GM19468 (cell line): Measurements from ENCODE around the gene ZSCAN30.
A peak's percentile ranks its signal among the peaks of the same experiment; 100 is the strongest.

Experiments
- ATAC-seq: cut with Tn5 transposase; IDR thresholded peaks from one replicate; pipeline ENCODE4 v1.9.1; 2021; ENCODE audit warnings: mild to moderate bottlenecking, moderate library complexity, moderate number of reproducible peaks; ENCODE audit not compliant: unreplicated experiment; ENCODE audit errors: extremely low read depth

The ZSCAN30 gene

GRCh38 chr18:35290094-35290735 lies at the start of gene ZSCAN30:
ZSCAN30 (minus strand) TSS chr18:35290229; CDS start chr18:35264352, 25,877 bp downstream.
- peak; percentile 80 for ATAC-seq

DNA sequence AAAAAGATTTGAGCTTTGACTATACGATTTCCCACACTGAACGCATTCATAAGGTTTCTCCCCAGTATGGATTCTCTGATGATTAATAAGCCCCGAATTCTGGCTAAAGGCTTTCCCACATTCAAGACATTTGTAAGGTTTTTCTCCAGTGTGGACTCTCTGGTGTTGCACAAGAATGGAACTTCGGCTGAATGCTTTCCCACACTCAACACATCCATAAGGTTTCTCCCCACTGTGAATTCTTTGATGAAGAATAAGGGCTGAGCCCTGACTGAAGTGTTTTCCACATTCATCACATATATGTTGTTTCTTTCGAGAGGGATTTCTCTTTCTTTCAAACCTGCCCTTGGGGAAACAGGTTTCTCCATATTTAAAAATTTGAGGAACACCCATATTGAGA lies 47.3 kb upstream of the ZSCAN30 start:
- no peak for ATAC-seq

DNA sequence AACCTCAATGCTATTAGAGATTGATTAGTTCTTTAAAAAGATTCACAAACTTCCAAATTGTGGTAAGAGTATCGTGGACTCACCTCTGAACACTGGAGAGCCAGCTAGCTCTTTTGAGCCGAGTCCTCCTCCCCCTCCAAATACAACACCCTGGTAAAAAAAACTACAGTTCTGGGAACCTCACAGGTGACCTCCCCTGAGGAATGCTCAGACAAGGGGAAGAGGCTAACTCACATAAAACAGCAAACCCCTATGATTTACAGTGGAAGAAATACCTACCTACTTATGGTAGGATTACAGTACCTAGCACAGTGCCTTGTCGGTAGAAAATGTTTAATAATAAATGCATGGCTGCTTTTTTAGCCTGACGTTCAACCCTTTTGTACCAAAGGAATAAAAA lies 45.8 kb upstream of the ZSCAN30 start:
- ATAC-seq = no peak

GRCh38 chr18:35334821-35335220 lies 44.8 kb upstream of the ZSCAN30 start:
- no peak for ATAC-seq

DNA sequence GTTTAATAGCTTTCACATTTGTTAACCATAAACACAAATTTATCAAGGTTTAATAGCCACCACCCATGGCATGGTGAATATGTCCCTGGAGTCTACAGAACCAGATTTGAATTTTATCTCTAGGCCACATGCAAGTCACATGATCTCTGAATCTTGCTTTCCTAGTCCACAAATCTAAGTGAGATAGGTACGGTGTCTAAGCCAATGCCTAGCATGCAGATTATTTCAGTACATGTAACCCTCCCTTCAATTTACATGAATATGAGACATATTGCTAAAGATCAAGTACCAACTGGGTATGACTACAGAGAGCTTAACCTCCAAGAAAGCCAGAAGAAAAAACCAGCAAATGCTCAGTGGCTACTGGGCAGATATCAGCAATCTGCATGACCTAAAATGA lies 44.2 kb upstream of the ZSCAN30 start:
- no peak for ATAC-seq

- no peak for ATAC-seq
Measured at GRCh38 chr18:35331367-35332087, 41.5 kb upstream of the ZSCAN30 start.

- ATAC-seq = no peak
Measured at GRCh38 chr18:35328868-35329267, 38.8 kb upstream of the ZSCAN30 start.

DNA sequence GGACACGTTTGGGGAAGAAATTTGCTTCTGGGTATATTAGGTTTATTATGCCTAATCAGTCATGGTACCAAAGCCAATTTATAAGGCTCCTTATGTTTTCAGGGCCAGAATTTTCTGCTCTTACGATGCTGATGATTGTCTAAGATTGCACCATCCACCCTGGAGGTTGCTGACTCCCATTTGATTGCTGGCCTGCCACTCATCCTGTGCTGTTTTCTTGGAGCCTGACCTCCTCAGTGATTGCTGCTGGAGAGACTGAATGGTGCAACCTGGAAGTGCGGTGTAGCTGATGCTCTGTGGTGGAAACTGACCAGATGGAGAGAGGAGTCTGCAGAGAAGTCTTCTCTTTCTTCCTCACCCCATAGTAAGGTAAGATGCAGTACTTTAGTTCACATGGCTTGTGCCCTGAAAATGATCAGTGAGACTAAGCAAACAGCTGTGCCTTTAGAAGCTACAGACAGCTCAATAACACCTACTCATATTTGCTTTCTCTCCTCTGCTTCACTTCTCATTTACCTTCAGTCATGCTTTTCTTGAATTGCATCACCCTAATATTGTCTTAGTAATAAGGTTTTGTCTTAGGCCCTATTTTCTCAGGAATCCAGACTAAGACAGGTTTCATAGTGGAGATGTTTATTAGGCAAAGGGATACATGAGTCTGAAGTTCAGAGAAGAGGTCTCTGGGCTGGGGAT lies 36.8 kb upstream of the ZSCAN30 start:
- no peak for ATAC-seq

GRCh38 chr18:35324926-35325655 lies 35.1 kb upstream of the ZSCAN30 start:
- ATAC-seq = no peak

DNA sequence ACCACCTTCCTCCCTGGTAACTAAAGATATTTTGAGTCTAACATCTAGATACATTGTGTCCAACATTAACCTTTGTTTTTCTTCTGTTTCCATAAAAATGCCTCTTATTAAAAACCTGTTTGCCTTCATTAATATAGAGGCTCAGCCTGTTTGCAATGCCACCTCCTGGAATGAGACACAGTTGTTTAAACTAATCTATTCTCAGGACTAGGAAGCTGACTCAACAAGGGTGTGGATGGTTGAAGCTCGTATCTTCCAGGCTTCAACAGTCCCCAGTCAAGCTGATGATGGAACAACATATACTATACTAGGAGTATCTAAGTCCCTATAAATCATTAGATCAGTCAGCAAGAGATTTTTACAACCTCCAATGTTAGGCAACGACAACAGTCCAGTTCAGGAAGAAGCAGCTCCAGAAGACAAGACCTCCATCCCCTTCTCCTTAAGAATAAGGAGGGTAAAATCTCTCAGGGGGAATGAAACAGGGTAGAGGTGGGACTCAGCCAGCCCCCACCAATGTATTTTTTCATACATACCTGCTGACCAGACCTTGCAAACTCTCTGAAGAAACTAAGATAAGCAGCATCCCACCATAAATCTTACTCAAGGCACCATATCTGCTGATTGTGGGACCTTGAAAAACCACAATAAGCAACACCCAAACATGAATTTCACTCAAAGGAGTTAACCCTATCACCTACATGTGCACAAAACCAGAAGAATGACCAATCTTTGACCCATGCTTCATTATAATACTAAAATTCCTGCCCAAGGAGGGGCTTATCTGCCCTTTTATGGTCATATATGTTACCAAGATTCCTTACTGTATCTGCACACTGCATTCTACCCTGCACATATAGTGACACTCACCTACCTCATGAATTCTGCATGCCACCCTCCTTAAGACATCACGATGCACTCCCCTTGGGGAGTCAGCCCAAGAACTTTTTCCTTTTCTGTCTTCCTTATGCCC lies 32.7 kb upstream of the ZSCAN30 start:
- no peak for ATAC-seq

DNA sequence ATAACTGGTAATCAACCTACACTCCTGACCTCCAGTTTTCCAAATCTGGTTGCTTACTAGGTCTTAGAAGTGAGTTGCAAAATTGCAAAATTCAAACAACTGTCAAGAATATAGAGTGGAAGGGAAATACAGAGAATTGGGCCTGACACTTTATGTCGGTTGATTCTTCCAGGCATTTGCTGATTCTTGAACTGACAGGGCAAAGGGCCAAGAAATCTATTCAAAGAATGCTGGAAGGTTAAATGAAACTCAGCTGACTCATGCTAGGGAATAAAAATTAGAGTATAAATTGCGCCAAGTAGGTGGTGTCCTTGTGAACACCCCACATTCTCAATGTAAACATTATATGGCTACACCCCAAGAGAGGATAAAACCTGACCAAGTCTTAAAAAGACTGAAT lies 21.5 kb upstream of the ZSCAN30 start:
- no peak for ATAC-seq

DNA sequence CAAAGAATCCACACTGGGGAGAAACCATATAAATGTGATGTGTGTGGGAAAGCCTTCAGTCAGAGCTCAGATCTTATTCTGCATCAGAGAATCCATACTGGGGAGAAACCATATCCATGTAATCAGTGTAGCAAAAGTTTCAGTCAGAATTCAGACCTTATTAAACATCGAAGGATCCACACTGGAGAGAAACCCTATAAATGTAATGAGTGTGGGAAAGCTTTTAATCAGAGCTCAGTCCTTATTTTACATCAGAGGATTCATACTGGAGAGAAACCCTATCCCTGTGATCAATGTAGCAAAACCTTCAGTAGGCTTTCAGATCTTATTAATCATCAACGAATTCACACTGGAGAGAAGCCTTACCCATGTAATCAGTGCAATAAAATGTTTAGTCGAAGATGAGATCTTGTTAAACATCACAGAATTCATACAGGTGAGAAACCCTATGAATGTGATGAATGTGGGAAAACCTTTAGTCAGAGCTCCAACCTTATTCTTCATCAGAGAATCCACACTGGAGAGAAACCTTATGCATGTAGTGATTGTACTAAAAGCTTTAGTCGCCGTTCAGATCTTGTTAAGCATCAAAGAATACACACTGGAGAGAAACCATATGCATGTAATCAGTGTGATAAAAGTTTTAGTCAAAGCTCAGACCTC lies 16.7 kb upstream of the ZSCAN30 start:
- ATAC-seq = no peak

- ATAC-seq = no peak
Measured at GRCh38 chr18:35303610-35304009, 13.6 kb upstream of the ZSCAN30 start.

DNA sequence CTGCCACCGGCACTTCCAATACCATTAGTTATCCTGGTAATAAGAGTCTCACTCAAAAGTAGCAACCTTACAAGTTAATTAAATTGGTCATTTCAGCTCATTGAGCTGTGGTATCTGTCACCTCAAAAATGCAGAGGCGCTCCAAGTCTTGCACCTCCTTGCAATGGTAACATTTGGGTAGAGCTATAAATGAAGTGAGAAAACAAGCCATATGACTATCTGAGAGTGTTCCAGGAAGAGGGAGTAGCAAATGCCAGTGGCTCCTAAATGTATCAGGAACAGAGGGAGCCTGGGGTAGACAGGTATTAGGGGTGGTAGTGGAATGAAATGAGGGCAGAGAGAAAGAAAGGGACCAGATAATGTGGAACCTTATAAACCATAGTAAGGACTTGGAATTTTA lies 6.0 kb upstream of the ZSCAN30 start:
- ATAC-seq = no peak

- no peak for ATAC-seq
Measured at GRCh38 chr18:35291166-35291565, 1.1 kb upstream of the ZSCAN30 start.

- ATAC-seq = no peak
Measured at GRCh38 chr18:35289727-35290093, 319 bp downstream of the ZSCAN30 start.

GRCh38 chr18:35289293-35289692 lies 736 bp downstream of the ZSCAN30 start:
- no peak for ATAC-seq

DNA sequence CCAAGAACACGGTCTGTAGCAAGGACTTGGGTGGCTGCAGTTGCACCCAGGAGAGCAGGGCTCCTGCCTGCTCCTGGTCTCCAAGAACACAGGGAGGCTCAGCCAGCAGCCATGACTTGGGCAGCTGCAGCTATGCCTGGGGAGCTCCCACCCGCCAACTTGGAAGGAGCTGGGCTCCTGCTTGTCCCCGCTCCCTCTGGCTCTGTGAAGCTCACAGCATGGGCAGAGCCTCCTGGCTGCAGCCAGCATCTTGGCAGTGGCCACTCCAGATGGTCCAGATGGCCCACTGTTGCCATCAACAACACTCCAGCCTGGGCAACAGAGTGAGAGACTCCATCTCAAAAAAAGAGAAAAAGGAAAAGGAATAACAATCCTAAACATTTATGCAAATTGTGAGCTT lies 5.2 kb downstream of the ZSCAN30 start:
- no peak for ATAC-seq
